ENCODE measurements around the gene TTC23L. TPM values are rescaled to one million over a fixed set of nuclear protein-coding genes. Genes with fewer than 3 reads are reported as not detected.

The TTC23L gene
- total and polyA plus RNA-seq, 2 experiments from 2014 or later, result 2.2 to 2.3 TPM

GRCh38 chr5:34930870-34931269 is 91.9 kb downstream of the TTC23L start (continued):
- TF ChIP-seq ZNF114 (CRISPR knock-in tag; IDR thresholded peaks at IDR 0.05) (no peak), STAT1 (IDR thresholded peaks at IDR 0.05; ENCODE audit: unreplicated experiment) (no peak), EZH2 (IDR thresholded peaks at IDR 0.05; ENCODE audit: low read depth, unreplicated experiment) (no peak), POLR2AphosphoS5 (IDR thresholded peaks at IDR 0.05; ENCODE audit: low read depth) (no peak)
- TF ChIP-seq, protein P1, sequence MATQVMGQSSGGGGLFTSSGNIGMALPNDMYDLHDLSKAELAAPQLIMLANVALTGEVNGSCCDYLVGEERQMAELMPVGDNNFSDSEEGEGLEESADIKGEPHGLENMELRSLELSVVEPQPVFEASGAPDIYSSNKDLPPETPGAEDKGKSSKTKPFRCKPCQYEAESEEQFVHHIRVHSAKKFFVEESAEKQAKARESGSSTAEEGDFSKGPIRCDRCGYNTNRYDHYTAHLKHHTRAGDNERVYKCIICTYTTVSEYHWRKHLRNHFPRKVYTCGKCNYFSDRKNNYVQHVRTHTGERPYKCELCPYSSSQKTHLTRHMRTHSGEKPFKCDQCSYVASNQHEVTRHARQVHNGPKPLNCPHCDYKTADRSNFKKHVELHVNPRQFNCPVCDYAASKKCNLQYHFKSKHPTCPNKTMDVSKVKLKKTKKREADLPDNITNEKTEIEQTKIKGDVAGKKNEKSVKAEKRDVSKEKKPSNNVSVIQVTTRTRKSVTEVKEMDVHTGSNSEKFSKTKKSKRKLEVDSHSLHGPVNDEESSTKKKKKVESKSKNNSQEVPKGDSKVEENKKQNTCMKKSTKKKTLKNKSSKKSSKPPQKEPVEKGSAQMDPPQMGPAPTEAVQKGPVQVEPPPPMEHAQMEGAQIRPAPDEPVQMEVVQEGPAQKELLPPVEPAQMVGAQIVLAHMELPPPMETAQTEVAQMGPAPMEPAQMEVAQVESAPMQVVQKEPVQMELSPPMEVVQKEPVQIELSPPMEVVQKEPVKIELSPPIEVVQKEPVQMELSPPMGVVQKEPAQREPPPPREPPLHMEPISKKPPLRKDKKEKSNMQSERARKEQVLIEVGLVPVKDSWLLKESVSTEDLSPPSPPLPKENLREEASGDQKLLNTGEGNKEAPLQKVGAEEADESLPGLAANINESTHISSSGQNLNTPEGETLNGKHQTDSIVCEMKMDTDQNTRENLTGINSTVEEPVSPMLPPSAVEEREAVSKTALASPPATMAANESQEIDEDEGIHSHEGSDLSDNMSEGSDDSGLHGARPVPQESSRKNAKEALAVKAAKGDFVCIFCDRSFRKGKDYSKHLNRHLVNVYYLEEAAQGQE (IDR thresholded peaks at IDR 0.05; ENCODE audit: unreplicated experiment), result no peak
- TF ChIP-seq, protein P2, sequence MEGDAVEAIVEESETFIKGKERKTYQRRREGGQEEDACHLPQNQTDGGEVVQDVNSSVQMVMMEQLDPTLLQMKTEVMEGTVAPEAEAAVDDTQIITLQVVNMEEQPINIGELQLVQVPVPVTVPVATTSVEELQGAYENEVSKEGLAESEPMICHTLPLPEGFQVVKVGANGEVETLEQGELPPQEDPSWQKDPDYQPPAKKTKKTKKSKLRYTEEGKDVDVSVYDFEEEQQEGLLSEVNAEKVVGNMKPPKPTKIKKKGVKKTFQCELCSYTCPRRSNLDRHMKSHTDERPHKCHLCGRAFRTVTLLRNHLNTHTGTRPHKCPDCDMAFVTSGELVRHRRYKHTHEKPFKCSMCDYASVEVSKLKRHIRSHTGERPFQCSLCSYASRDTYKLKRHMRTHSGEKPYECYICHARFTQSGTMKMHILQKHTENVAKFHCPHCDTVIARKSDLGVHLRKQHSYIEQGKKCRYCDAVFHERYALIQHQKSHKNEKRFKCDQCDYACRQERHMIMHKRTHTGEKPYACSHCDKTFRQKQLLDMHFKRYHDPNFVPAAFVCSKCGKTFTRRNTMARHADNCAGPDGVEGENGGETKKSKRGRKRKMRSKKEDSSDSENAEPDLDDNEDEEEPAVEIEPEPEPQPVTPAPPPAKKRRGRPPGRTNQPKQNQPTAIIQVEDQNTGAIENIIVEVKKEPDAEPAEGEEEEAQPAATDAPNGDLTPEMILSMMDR (conservative IDR thresholded peaks at IDR 0.05; ENCODE audit: low read depth in 2 of 2), result no peak

DNA sequence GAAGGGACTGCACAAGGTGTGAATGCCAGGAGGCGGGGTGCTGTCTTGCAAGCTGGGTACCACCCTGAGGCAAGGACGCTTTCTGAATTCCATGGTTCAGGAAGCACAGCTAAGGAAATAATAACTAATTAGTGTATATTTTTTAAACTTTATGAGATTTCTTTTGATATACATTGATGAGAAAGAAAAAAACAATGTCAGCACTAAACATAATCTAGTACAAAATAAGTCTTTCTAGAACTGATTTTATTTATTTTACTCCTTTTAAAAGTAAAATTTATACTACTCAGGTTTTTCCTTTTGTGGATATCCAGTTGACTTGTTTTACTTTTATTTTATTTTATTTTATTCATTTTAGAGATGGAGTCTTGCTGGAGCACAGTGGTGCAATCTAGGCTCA is 94.0 kb downstream of the TTC23L start:
- Histone ChIP-seq H3K4me3 (no peak overlapping the region), H3K9me2 (ENCODE audit: insufficient read depth) (no peaks in the 10 kb centered on the region), H2AFZ (no peak overlapping the region), H3K4me2 (no peak overlapping the region), H3K79me2 (replicated peaks; ENCODE audit: insufficient read depth) (peaks cover 51% of the 10 kb centered on the region), H3K4me1 (ENCODE audit: insufficient read depth) (peaks cover 11% of the 10 kb centered on the region; the same call in 1 of the 2 replicates), H3K27me3 (ENCODE audit: insufficient read depth) (no peaks in the 10 kb centered on the region), H3K27ac (ENCODE audit: low read depth) (no peak overlapping the region), H3F3A (replicated peaks; ENCODE audit: low read depth) (peaks cover 7% of the 10 kb centered on the region; the same call in 1 of the 2 replicates), H3K36me3 (ENCODE audit: insufficient read depth) (peaks cover 23% of the 10 kb centered on the region; the same call in 1 of the 2 replicates), H4K20me1 (replicated peaks; ENCODE audit: insufficient read depth) (peaks cover 6% of the 10 kb centered on the region; the same call in 1 of the 2 replicates)
- Mint-ChIP-seq H3K4me3 (no peak overlapping the region), H3K4me1 (peaks cover 20% of the 10 kb centered on the region), H3K9me3 (no peaks in the 10 kb centered on the region), H3K27ac (no peak overlapping the region), H3K36me3 (ENCODE audit: low read depth) (peaks cover 24% of the 10 kb centered on the region), H3K27me3 (ENCODE audit: insufficient read depth, low read depth, poor library complexity) (peaks cover 2% of the 10 kb centered on the region)
- TF ChIP-seq STAT1 (IDR thresholded peaks at IDR 0.05; ENCODE audit: unreplicated experiment), result no peak
- no peak for TF ChIP-seq EZH2phosphoT487 (IDR thresholded peaks at IDR 0.05; ENCODE audit: unreplicated experiment)
- no peak for TF ChIP-seq ZNF331 (CRISPR knock-in tag; IDR thresholded peaks at IDR 0.05; ENCODE audit: low read depth)
- TF ChIP-seq, protein P1 (IDR thresholded peaks at IDR 0.05; ENCODE audit: unreplicated experiment), result no peak
- no peak for TF ChIP-seq JUNB (IDR thresholded peaks at IDR 0.05; ENCODE audit: unreplicated experiment)
- TF ChIP-seq EZH2 (IDR thresholded peaks at IDR 0.05; ENCODE audit: low read depth, unreplicated experiment), result no peak
- no peak for DNase-seq (ENCODE audit: low spot score)
- ATAC-seq, result no peak
